GM21360 (cell line): Measurements from ENCODE around the gene WNK3.

ENCODE experiments used
- ATAC-seq: cut with Tn5 transposase; IDR thresholded peaks from one replicate; pipeline ENCODE4 v1.9.1; 2021; ENCODE audit warnings: mild to moderate bottlenecking, moderate library complexity; ENCODE audit not compliant: unreplicated experiment

The WNK3 gene

GRCh38 chrX:54246866-54247265, 111.0 kb downstream of the WNK3 start:
- ATAC-seq = no peak

GRCh38 chrX:54238588-54238987, 119.3 kb downstream of the WNK3 start:
- no peak for ATAC-seq

- no peak for ATAC-seq
These were observed 120.8 kb downstream of the WNK3 start for GRCh38 chrX:54237014-54237413.

GRCh38 chrX:54230435-54231148, 127.3 kb downstream of the WNK3 start:
- ATAC-seq = no peak

GRCh38 chrX:54223581-54223980, 134.3 kb downstream of the WNK3 start:
- ATAC-seq = no peak

- ATAC-seq = no peak
These were observed 144.2 kb downstream of the WNK3 start for GRCh38 chrX:54213603-54214002.

- ATAC-seq = no peak
These were observed 149.3 kb downstream of the WNK3 start for GRCh38 chrX:54208531-54208930.

GRCh38 chrX:54198262-54198661, 159.6 kb downstream of the WNK3 start:
- no peak for ATAC-seq

- ATAC-seq = no peak
These were observed 162.8 kb downstream of the WNK3 start for GRCh38 chrX:54194982-54195588.

GRCh38 chrX:54193085-54193821, 164.6 kb downstream of the WNK3 start:
- ATAC-seq = no peak

- no peak for ATAC-seq
These were observed 173.4 kb downstream of the WNK3 start for GRCh38 chrX:54184474-54184873.

- peak; percentile 35 for ATAC-seq
These were observed 174.8 kb downstream of the WNK3 start, which contains the start of gene FAM120C for GRCh38 chrX:54182864-54183613. TSS of gene FAM120C (minus strand) at chrX:54183254. CDS start at chrX:54183198, 56 bp downstream.

GRCh38 chrX:54182194-54182863, 175.5 kb downstream of the WNK3 start:
- peak; percentile 52 for ATAC-seq

- ATAC-seq = no peak
These were observed 176.5 kb downstream of the WNK3 start for GRCh38 chrX:54181202-54181953.

- no peak for ATAC-seq
These were observed 177.4 kb downstream of the WNK3 start for GRCh38 chrX:54180403-54180802.

GRCh38 chrX:54178100-54178940, 179.5 kb downstream of the WNK3 start:
- ATAC-seq = no peak

GRCh38 chrX:54177306-54177705, 180.5 kb downstream of the WNK3 start:
- no peak for ATAC-seq

GRCh38 chrX:54173791-54174190, 184.1 kb downstream of the WNK3 start:
- ATAC-seq = no peak

GRCh38 chrX:54172455-54172854, 185.4 kb downstream of the WNK3 start:
- no peak for ATAC-seq
